ENCODE data around the gene FADD.
"Not testable (repeated sequence)": the region's sequence is repeated elsewhere in the genome, so short reads cannot be mapped to it uniquely, and the experiment has no call there.

FADD gene

DNA sequence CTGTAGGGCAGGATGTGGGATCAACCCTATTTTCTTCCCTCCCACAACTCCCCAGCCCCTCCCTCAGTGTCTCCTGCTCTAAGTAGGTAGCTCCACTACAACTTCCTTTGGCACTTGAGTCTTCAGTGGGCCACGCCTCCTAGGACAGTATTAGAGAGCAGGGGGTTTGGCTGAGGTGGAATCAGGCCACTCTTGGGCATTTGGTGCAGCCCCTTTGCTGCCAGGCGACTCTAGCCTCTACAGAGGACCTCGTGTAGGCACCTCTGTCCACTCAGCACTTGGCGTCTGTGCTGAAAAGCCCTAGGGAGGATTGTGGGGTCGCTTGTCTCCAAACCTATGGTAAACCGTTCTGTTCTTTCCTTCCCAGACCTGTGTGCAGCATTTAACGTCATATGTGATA, 2.7 kb downstream of the FADD start:
- no peak for DNase-seq

DNA sequence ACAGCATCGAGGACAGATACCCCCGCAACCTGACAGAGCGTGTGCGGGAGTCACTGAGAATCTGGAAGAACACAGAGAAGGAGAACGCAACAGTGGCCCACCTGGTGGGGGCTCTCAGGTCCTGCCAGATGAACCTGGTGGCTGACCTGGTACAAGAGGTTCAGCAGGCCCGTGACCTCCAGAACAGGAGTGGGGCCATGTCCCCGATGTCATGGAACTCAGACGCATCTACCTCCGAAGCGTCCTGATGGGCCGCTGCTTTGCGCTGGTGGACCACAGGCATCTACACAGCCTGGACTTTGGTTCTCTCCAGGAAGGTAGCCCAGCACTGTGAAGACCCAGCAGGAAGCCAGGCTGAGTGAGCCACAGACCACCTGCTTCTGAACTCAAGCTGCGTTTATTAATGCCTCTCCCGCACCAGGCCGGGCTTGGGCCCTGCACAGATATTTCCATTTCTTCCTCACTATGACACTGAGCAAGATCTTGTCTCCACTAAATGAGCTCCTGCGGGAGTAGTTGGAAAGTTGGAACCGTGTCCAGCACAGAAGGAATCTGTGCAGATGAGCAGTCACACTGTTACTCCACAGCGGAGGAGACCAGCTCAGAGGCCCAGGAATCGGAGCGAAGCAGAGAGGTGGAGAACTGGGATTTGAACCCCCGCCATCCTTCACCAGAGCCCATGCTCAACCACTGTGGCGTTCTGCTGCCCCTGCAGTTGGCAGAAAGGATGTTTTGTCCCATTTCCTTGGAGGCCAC, 3.3 kb downstream of the FADD start:
- no peak for DNase-seq

DNA sequence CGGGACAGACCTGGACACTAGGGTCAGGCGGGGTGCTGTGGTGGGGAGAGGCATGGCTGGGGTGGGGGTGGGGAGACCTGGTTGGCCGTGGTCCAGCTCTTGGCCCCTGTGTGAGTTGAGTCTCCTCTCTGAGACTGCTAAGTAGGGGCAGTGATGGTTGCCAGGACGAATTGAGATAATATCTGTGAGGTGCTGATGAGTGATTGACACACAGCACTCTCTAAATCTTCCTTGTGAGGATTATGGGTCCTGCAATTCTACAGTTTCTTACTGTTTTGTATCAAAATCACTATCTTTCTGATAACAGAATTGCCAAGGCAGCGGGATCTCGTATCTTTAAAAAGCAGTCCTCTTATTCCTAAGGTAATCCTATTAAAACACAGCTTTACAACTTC, 3.9 kb downstream of the FADD start:
- DNase-seq: no peak

DNA sequence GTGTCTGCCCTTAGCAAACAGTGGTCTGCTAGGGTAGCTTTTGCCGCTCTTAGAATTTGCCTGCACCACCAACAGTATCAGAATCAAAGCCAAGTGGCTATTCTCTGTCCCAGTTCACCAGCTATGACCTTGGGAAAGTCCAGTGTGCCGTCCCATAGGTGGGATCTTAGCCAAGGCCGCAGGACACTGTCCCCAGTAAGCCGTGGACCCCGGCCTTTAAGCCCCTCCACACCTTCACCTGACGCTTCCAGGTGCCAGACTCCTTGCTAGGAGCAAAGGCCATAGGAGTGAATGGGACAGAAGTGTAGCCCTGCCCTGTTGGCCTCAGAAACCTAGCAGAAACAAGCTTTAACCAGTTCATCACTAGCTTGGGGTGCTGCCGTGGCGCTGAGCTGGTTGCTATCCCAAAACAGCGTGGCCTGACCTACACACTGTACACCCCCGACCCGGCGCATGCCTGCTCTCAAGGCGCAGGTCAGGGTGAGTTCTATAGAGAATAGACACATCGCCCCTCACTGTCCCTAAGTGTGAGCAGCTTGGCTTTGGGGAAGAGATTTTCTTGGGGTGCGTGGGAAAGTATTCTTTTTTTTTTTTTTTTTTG, 4.5 kb downstream of the FADD start:
- DNase-seq: no peak

DNA sequence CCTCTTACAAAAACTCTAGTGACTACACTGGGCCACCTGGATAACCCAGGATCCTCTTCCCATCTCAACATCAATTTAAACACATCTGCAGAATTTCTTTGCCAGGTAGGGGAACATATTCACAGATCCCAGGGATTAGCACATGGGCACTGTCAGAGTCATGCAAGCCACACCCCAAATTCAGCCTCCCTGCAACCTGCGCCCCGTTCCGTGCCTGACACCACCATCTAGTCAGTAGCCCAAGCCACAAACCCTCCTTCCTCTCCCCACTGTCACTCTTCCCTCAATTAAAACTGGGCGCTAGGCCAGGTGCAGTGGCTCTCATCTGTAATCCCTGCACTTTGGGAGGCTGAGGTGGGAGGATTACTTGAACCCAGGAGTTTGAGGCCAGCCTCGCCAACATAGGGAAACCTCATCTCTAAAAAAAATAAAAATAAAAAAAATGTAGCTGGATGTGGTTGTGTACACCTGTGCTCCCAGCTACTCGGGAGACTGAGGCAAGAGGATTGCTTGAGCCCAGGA, 6.4 kb downstream of the FADD start:
- no peak for DNase-seq

DNA sequence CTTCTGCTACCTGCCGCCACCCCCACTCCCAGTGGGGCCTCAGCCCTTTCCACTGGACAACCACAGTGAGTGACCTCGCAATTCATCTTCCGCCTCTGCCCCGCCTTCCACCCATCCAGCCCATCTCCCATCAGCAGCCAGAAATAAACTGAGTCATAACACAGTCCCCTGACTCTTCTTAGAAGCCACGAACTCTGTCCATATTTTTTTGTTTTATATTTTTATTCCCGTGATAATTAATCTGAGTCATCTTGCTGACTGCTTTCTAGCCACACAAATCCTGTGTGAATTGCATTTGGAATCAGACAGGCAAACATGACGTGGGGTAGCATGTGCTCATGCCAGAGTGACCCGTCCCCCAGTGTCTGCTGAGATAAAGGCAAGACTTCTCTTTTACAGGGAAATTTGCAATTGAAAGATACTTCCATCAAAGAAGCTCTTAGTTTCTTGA, 7.0 kb downstream of the FADD start:
- DNase-seq: no peak

DNA sequence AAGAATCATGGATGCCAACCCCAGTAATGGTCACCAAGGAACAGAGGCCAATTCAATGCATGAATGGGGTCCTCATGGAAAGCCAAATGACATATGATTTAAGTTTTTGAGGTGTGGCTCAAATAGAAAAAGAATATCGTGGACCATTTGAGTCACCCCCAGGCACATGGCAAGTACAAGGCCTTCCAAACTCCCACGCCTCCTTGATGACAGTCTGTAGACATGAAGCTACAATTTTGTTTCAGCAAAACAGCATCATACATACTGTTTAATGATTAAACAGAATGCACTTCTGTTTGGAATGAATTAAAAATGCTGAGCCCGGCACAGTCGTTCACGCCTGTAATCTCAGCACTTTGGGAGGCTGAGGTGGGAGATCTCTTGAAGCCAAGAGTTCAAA, 7.4 kb downstream of the FADD start:
- no peak for DNase-seq

DNA sequence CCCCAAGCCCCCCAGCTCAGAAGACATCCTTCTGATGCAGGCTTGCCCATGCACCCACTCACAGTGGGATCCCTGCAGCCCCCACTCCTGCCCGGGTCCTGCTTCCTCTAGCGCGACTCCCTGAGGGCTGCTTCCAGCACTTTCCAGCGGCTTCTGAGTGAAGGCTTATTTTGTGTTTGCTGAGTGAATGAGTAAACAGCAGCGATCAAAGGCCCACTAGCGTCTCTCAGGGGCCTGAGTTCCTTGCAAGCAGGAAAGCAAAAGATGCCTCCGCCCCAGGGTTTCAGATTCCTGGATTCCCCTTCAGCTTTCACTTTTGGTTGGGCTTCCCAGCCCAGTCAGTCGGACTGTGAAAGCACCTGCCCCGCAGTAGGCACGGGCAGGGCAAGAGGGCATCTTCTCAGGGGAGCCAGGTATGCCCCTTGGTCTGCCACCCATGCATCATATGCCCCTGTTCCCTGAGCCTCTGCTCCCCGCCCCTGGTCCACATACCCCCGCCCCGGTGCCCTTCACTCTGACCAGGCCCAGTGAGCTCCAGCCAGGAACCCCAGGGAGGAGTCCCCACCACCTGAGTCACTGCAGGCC, 9.2 kb downstream of the FADD start:
- no peak for DNase-seq

DNA sequence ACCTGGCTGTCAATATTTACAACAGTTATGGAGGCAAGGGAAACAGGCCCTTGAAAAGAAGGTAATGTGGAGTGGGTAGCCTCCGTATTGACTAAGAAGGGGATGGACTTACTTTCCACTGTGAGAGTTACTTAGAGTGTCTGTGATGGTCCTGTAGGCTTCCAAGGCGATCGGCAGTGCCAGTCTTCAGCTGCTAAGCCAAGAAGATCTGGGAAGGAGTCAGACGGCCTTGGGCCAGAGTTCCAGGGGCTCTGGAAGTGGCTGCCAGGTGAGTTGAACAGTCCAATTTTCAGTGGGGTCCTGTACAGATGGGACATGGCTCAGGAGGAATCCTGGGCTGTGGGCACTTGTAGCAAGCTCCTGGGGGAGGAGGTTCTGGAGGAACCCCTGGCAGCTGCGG, 14.3 kb downstream of the FADD start:
- not testable (repeated sequence) for DNase-seq

DNA sequence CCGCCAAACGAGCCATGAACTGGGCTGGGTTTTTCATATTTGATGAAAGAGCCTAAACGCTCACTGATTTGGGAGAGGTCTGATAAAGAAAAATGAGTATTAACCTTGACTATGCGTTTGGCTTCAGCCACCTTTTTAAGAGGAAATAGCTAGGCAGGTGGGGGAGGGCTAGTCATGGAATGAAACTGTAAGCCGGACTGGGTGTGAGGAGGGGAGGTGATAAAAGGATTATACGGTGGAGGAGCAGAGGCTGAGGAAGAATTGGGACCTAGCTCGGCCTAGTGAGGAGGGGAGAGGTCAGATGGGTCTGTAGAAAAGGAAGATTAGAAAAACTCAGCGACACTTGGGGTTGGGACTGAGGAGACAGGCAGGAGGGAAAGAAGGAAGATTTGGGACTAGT, 15.0 kb downstream of the FADD start:
- not testable (repeated sequence) for DNase-seq

DNA sequence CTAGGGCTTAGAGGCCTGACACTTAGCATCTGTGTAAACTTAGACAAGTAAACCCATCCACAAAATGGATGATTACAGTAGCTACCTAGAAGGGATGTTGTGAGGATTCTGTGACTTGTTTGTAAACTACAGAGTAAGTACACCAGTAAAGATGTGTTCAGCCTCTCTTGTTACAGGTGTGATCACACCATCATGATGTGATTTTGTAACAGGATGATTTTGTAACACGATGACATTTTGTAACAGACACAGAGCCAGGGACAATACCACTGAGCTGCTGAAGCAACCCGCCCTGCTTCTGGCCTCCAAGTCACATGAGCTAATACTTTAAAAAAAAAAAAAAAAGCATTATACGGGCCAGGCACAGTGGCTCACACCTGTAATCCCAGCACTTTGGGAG, 17.0 kb downstream of the FADD start:
- no peak for DNase-seq

DNA sequence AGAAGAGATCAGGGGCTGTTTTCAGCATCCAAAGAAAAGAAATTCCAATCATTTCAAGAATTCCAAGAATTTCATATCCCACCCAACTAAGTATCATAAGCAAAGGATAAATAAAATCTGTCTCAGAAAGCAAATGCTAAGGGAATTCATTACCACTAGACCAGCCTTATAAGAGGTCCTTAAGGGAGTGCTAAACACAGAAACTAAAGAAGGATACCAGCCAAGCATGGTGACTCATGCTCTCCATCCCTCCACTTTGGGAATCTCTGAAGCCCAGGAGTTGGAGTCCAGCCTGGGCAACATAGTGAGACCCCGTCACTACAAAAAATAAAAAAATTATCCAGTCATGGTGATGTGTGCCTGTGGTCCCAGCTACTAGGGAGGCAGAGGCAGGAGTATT, 17.8 kb downstream of the FADD start:
- no peak for DNase-seq

DNA sequence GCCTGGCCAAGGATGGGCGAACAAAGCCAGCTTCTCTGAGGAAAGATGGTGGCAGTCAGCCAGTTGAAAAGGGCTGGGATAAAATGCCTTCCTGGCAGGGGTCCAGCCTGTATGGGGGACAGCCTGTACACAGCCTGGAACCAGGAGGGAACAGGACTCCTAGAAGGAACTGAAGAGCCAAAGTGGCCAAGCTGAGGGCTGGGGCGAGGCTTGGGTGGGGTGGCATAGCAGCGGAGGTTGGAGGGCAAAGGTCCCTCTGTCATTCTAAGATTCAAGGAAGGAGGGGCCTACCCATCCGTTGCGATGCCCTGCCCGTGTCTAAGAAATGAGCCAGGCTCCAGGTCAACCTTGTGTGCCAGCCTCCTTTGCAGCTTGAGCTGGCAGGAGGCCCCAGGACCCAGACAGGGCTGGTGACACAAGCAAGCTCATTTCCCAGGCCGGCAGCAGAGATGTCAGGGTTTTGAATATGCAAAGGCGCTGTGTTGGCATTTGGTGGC, 22.6 kb downstream of the FADD start:
- DNase-seq: no peak

DNA sequence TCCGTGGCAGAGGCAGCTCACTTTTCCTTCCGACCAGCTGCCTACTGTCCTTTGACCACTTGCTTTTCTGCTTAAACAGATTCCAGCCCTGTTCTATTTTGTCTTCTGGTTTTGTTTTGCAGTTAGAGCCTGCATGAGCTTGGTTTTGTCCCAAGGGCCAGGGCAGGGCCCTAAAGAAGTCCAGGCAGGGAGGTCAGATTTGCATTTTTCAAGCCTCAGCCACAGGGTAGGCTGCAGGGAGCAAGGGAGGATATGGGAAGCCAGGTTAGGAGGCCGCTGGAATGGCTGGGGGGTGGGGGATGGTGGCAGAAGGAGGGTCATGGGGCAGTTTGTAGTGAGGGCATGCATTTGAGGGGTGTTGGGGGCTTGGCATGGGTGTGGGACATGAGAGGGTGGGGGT, 23.1 kb downstream of the FADD start:
- no peak for DNase-seq

DNA sequence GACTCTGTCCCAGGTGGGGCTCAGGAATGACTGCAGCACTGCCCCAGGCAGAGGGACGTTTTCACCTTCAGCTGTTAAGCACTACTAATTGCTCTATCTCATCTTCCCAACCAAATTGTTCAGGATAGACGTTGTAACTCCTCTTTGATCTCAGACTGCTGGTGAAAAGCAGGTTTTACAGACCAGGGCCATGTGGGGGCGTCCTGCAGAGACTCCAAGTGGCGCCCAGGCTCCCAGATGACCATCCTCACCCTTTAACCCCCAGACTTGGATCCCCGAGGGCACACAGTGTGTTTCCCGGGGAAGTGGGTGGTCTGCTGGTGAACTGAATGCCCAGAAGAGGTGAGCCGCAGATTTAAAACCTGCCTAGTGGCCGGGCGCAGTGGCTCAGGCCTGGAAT, 23.9 kb downstream of the FADD start:
- no peak for DNase-seq

DNA sequence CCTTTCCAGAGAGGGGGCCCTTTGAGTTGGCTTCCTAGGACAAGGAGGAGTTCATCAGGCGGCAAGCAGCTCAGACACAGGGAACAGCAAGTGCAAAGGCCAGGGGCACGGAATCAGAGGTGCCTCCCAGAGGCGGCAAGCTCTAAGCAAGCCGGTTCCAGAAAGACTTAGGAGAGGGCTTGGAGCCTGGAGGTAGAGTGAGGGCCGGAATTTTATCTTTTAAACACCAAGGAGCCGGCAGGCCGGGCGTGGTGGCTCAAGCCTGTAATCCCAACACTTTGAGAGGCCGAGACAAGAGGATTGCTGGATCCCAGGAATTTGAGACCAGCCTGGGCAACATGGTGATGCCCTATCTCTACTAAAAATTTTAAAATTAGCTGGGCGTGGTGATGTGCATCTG, 26.6 kb downstream of the FADD start:
- DNase-seq: no peak

DNA sequence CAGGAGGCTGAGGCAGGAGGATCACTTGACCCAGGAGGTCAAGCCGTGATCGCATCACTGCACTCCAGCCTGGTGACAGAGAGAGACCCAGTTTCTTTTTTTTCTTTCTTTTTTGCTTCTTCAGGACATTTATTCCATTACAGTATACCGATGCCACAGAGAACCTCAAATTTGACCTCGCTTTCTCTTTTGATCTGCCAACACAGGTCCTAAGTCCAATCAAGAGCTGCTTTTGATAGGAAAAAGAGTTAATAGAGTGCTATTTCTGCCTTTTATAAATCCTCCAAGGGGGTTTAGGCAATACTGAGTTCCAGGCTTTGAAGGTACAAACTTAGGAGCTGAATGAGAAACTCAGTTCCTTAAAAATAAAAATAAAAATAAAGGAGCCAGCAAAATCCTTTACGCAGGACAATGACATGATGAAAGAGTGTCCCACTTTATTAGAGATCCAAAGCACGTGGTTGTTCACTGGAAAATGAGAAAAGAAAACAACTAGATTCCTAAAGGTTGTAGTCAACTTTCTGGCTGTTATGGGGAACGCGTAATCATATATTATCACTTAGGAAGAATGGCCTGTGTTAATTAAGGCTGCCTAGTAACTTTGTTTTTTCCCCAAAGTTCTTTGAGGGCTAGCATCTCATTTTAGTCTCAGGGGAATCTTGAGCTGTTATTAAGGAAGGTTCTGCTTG, 27.2 kb downstream of the FADD start:
- no peak for DNase-seq

DNA sequence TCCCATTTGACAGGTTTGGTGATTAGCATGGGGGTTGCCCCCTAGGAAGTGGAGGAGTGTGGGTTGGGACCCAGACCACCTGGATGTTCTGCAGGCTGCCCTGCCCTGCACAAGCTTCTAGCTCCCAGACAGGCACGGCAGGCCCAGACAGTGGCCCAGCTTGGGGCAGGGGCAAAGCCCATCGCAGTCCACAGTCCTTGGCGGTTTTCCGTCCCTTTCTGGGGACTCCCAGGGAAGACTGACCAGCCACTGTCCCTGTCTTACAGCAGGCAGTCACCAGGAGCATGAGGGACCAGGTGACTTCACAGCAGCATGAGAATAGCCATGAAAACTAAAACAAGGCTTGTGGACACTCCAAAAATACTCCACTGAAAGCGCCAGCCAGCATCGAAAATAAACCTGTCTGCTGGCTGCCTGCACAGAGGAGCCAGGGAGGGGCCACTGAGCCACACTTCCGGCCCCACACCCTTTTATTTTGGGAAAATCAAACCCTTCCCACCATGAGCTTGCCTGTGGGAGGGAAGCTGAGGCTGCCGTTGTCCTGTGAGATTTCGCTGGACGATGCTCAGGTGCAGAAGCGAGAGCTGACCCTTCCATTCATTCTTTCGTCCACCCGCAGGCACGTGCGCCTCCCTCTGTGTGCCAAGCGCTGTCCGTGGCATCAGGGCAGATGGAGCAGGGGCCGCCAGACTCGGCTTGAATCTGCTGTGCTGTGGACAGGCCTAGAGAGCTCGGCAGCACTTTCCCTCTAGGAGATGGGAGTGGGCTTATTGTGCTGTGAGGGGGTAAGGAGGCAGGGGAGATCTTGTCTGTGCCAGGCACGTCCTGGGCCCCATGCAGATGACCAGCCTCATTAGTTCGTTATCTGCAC, 28.0 kb downstream of the FADD start:
- DNase-seq: no peak

DNA sequence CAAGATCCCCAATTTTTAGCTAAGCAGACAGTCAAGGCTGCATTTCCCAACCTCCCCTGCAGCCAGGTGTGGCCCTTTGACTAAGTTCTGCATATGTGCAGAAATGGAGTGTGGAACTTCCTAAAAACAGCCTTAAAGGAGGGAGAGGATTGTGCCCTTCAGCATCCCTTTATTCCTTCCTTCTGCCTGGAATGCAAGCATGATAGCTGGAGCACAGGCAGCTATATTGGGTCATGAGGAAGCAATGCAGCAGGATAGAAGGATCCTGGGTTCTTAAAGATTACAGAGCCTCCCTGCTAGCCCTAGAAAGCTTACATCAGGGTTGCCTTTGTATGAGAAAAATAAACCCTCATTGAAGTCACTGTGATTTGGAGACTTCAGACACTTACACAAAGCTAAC, 29.9 kb downstream of the FADD start:
- DNase-seq: no peak

DNA sequence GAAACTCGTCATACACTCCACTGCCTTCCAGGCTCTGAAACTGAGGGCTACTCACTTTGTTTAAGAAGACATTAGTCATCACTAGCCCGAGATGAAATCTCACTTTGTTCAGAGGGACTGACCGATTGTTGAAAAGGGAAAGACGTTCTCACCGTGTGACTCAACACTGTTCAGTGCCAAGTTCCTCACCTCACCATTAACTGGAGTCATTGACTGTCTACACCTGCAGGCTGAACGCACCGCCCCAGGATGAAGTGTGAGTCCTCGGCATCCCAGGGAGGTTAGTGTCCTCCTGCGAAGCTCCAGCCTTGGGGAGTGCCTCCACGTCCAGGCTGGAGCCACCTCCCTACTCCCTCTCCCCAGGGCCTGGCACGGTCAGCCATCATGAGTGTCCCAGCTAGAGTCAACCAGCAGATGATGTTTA, 30.4 kb downstream of the FADD start:
- DNase-seq: no peak

DNA sequence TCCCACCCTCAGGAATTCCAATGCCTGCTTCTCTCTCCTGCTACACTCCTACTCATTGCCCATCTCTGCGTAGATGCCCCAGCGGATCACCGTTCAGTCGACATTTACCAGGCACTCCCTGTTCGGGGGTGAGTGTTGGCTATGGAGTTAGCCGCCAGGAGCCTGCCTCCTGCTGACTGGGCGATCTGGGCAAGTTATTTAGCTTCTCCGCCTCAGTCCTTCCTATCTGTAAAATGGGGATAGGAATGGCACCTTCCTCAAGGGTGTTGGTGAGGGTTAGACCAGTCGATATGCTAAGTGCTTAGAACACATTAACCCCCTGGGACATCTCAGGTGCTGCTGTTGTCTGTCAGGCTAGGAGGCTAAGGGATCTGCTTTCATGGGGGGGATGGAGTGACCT, 30.9 kb downstream of the FADD start:
- DNase-seq: no peak

DNA sequence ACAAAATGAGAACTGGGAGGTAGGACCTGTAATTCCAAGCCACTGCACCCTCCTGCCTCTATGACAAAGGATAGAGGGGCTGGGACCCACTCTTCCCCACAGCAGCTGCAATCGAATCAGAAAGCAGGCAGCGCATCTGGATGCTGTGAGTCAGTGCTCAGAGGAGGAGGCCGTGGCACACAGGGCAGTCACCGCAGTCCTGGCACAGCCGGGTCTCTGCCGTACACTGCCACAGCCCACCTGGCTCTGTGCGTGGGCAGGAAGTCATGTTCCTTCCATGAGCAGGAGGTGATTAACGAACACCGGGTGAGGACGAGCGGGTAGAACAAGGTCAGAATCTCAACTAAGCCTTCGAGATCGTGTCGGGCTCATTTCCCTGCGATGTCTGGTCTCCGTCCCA, 37.2 kb downstream of the FADD start:
- no peak for DNase-seq

Data from cerebellar nuclear complex (tissue), 1 donor.